Measurements from ENCODE around the gene RHBDF1. TPM values are rescaled to one million over a fixed set of nuclear protein-coding genes. Genes with fewer than 3 reads are reported as not detected.

RHBDF1 gene
- total and polyA plus RNA-seq, 2 experiments from 2014 or later, result 22.6 to 24.5 TPM

- no peak overlapping the region for H3K4me2 ChIP-seq
- H3K4me1 ChIP-seq (ENCODE audit: insufficient read depth), result peaks cover 2% of the 10 kb centered on the region; the same call in 1 of the 2 replicates
- Mint-ChIP-seq H3K27ac (no peak overlapping the region), H3K4me3 (peak overlapping the region; percentile 32; the same call in 2 of the 3 replicates), H3K4me1 (peaks cover 4% of the 10 kb centered on the region; the same call in 2 of the 3 replicates), H3K9me3 (peaks cover 3% of the 10 kb centered on the region), H3K36me3 (ENCODE audit: low read depth) (peaks cover 70% of the 10 kb centered on the region), H3K27me3 (ENCODE audit: insufficient read depth, low read depth, poor library complexity) (peaks cover 16% of the 10 kb centered on the region)
- H3K36me3 ChIP-seq (ENCODE audit: insufficient read depth), result peaks cover 7% of the 10 kb centered on the region; the same call in 1 of the 2 replicates
- TF ChIP-seq EZH2phosphoT487 (IDR thresholded peaks at IDR 0.05; ENCODE audit: unreplicated experiment), result no peak
- TF ChIP-seq ZNF331 (CRISPR knock-in tag; IDR thresholded peaks at IDR 0.05; ENCODE audit: low read depth), result no peak
- TF ChIP-seq, protein P1, sequence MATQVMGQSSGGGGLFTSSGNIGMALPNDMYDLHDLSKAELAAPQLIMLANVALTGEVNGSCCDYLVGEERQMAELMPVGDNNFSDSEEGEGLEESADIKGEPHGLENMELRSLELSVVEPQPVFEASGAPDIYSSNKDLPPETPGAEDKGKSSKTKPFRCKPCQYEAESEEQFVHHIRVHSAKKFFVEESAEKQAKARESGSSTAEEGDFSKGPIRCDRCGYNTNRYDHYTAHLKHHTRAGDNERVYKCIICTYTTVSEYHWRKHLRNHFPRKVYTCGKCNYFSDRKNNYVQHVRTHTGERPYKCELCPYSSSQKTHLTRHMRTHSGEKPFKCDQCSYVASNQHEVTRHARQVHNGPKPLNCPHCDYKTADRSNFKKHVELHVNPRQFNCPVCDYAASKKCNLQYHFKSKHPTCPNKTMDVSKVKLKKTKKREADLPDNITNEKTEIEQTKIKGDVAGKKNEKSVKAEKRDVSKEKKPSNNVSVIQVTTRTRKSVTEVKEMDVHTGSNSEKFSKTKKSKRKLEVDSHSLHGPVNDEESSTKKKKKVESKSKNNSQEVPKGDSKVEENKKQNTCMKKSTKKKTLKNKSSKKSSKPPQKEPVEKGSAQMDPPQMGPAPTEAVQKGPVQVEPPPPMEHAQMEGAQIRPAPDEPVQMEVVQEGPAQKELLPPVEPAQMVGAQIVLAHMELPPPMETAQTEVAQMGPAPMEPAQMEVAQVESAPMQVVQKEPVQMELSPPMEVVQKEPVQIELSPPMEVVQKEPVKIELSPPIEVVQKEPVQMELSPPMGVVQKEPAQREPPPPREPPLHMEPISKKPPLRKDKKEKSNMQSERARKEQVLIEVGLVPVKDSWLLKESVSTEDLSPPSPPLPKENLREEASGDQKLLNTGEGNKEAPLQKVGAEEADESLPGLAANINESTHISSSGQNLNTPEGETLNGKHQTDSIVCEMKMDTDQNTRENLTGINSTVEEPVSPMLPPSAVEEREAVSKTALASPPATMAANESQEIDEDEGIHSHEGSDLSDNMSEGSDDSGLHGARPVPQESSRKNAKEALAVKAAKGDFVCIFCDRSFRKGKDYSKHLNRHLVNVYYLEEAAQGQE (IDR thresholded peaks at IDR 0.05; ENCODE audit: unreplicated experiment), result no peak
- TF ChIP-seq POLR2AphosphoS5 (IDR thresholded peaks at IDR 0.05; ENCODE audit: low read depth), result no peak
- TF ChIP-seq, protein P2, sequence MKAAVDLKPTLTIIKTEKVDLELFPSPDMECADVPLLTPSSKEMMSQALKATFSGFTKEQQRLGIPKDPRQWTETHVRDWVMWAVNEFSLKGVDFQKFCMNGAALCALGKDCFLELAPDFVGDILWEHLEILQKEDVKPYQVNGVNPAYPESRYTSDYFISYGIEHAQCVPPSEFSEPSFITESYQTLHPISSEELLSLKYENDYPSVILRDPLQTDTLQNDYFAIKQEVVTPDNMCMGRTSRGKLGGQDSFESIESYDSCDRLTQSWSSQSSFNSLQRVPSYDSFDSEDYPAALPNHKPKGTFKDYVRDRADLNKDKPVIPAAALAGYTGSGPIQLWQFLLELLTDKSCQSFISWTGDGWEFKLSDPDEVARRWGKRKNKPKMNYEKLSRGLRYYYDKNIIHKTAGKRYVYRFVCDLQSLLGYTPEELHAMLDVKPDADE (IDR thresholded peaks at IDR 0.05), result no peak
- TF ChIP-seq, protein P3, sequence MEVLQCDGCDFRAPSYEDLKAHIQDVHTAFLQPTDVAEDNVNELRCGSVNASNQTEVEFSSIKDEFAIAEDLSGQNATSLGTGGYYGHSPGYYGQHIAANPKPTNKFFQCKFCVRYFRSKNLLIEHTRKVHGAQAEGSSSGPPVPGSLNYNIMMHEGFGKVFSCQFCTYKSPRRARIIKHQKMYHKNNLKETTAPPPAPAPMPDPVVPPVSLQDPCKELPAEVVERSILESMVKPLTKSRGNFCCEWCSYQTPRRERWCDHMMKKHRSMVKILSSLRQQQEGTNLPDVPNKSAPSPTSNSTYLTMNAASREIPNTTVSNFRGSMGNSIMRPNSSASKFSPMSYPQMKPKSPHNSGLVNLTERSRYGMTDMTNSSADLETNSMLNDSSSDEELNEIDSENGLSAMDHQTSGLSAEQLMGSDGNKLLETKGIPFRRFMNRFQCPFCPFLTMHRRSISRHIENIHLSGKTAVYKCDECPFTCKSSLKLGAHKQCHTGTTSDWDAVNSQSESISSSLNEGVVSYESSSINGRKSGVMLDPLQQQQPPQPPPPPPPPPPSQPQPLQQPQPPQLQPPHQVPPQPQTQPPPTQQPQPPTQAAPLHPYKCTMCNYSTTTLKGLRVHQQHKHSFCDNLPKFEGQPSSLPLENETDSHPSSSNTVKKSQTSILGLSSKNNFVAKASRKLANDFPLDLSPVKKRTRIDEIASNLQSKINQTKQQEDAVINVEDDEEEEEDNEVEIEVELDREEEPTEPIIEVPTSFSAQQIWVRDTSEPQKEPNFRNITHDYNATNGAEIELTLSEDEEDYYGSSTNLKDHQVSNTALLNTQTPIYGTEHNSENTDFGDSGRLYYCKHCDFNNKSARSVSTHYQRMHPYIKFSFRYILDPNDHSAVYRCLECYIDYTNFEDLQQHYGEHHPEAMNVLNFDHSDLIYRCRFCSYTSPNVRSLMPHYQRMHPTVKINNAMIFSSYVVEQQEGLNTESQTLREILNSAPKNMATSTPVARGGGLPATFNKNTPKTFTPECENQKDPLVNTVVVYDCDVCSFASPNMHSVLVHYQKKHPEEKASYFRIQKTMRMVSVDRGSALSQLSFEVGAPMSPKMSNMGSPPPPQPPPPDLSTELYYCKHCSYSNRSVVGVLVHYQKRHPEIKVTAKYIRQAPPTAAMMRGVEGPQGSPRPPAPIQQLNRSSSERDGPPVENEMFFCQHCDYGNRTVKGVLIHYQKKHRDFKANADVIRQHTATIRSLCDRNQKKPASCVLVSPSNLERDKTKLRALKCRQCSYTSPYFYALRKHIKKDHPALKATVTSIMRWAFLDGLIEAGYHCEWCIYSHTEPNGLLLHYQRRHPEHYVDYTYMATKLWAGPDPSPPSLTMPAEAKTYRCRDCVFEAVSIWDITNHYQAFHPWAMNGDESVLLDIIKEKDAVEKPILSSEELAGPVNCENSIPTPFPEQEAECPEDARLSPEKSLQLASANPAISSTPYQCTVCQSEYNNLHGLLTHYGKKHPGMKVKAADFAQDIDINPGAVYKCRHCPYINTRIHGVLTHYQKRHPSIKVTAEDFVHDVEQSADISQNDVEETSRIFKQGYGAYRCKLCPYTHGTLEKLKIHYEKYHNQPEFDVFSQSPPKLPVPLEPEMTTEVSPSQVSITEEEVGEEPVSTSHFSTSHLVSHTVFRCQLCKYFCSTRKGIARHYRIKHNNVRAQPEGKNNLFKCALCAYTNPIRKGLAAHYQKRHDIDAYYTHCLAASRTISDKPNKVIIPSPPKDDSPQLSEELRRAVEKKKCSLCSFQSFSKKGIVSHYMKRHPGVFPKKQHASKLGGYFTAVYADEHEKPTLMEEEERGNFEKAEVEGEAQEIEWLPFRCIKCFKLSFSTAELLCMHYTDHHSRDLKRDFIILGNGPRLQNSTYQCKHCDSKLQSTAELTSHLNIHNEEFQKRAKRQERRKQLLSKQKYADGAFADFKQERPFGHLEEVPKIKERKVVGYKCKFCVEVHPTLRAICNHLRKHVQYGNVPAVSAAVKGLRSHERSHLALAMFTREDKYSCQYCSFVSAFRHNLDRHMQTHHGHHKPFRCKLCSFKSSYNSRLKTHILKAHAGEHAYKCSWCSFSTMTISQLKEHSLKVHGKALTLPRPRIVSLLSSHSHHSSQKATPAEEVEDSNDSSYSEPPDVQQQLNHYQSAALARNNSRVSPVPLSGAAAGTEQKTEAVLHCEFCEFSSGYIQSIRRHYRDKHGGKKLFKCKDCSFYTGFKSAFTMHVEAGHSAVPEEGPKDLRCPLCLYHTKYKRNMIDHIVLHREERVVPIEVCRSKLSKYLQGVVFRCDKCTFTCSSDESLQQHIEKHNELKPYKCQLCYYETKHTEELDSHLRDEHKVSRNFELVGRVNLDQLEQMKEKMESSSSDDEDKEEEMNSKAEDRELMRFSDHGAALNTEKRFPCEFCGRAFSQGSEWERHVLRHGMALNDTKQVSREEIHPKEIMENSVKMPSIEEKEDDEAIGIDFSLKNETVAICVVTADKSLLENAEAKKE (CRISPR knock-in tag; IDR thresholded peaks at IDR 0.05), result no peak
- TF ChIP-seq NANOG (IDR thresholded peaks at IDR 0.05; ENCODE audit: borderline replicate concordance), result no peak
- TF ChIP-seq EZH2 (IDR thresholded peaks at IDR 0.05; ENCODE audit: low read depth, unreplicated experiment), result no peak
- TF ChIP-seq CREB1 (CRISPR knock-in tag; IDR thresholded peaks at IDR 0.05; ENCODE audit: low read depth), result no peak
- TF ChIP-seq JUNB (IDR thresholded peaks at IDR 0.05; ENCODE audit: unreplicated experiment), result no peak
- TF ChIP-seq ZNF114 (CRISPR knock-in tag; IDR thresholded peaks at IDR 0.05), result no peak
- no peak for TF ChIP-seq CTCF (conservative IDR thresholded peaks at IDR 0.05; ENCODE audit: low read depth in 2 of 2)
- TF ChIP-seq STAT1 (IDR thresholded peaks at IDR 0.05; ENCODE audit: unreplicated experiment), result no peak
- no peaks in the 10 kb centered on the region for H3K9me2 ChIP-seq (ENCODE audit: insufficient read depth)
- no peaks in the 10 kb centered on the region; the same call in 1 of the 2 replicates for H4K20me1 ChIP-seq (replicated peaks; ENCODE audit: insufficient read depth)
- H3K79me2 ChIP-seq (replicated peaks; ENCODE audit: insufficient read depth), result peaks cover 27% of the 10 kb centered on the region
- no peak for ATAC-seq
- H3K4me3 ChIP-seq, result no peak overlapping the region
- 0 out of 2 replicates have a peak, but pooled peaks cover 6% of the 10 kb centered on the region for H3F3A ChIP-seq (replicated peaks; ENCODE audit: low read depth)
- H2AFZ ChIP-seq, result no peak overlapping the region
- no peak overlapping the region for H3K27ac ChIP-seq (ENCODE audit: low read depth)
- no peaks in the 10 kb centered on the region for H3K27me3 ChIP-seq (ENCODE audit: insufficient read depth)
- DNase-seq (ENCODE audit: low spot score), result no peak
Measured at GRCh38 chr16:56231-56927, 16.1 kb downstream of the RHBDF1 start.

All from GM23338 (cell line).